A549 (cell line): ENCODE data around the gene POC1B.

ENCODE experiments used
- EP300 ChIP-seq, 2 experiments: fragments of >200 bp; sonication (Bioruptor Twin); formaldehyde crosslinking; IDR thresholded peaks; 2 replicates in 1 of 2; 3 replicates in 1 of 2; pipeline ENCODE4 v1.6.1; 2016 to 2017
- JUN ChIP-seq, 2 experiments: fragments of >200 bp; sonication (Bioruptor Twin); formaldehyde crosslinking; IDR thresholded peaks; 2 replicates in 1 of 2; 3 replicates in 1 of 2; pipeline ENCODE4 v1.6.1; 2016 to 2017
- POLR2AphosphoS2 ChIP-seq: conservative IDR thresholded peaks from 2 replicates; pipeline ENCODE4 v1.6.1; 2012; ENCODE audit warnings: low read length, improper control_type of control experiment, inconsistent platforms
- RAD21 ChIP-seq, 2 experiments: fragments of >200 bp in 1 of 2; sonication (Bioruptor Twin) in 1 of 2; formaldehyde crosslinking in 1 of 2; IDR thresholded peaks in 1 of 2; conservative IDR thresholded peaks in 1 of 2; 2 replicates in 1 of 2; 3 replicates in 1 of 2; pipeline ENCODE4 v1.6.1; 2012 to 2018; ENCODE audit warnings: inconsistent platforms in 1 of 2
- SREBF2 ChIP-seq: fragments of 450-650 bp; IDR thresholded peaks from 2 replicates; pipeline ENCODE4 v1.6.1; 2014; ENCODE audit warnings: mild to moderate bottlenecking, moderate library complexity
- TFCP2L1 ChIP-seq: fragments of 250-450 bp; sonication (Bioruptor Pico); IDR thresholded peaks from 2 replicates; pipeline ENCODE4 v1.5.0; 2021; ENCODE audit warnings: mild to moderate bottlenecking
- TF ChIP-seq, protein P1 (sequence below): fragments of 200-600 bp; sonication (generic); IDR thresholded peaks from 2 replicates; pipeline ENCODE4 v1.6.1; 2016; ENCODE audit warnings: antibody characterized with exemption, mild to moderate bottlenecking, moderate library complexity
- TF ChIP-seq, protein P2 (sequence below): IDR thresholded peaks from 2 replicates; pipeline ENCODE4 v1.6.1; 2012
- TF ChIP-seq, protein P3 (sequence below): fragments of 450-650 bp; IDR thresholded peaks from 2 replicates; pipeline ENCODE4 v1.6.1; 2014; ENCODE audit warnings: antibody characterized with exemption

- TF ChIP-seq, protein P1, sequence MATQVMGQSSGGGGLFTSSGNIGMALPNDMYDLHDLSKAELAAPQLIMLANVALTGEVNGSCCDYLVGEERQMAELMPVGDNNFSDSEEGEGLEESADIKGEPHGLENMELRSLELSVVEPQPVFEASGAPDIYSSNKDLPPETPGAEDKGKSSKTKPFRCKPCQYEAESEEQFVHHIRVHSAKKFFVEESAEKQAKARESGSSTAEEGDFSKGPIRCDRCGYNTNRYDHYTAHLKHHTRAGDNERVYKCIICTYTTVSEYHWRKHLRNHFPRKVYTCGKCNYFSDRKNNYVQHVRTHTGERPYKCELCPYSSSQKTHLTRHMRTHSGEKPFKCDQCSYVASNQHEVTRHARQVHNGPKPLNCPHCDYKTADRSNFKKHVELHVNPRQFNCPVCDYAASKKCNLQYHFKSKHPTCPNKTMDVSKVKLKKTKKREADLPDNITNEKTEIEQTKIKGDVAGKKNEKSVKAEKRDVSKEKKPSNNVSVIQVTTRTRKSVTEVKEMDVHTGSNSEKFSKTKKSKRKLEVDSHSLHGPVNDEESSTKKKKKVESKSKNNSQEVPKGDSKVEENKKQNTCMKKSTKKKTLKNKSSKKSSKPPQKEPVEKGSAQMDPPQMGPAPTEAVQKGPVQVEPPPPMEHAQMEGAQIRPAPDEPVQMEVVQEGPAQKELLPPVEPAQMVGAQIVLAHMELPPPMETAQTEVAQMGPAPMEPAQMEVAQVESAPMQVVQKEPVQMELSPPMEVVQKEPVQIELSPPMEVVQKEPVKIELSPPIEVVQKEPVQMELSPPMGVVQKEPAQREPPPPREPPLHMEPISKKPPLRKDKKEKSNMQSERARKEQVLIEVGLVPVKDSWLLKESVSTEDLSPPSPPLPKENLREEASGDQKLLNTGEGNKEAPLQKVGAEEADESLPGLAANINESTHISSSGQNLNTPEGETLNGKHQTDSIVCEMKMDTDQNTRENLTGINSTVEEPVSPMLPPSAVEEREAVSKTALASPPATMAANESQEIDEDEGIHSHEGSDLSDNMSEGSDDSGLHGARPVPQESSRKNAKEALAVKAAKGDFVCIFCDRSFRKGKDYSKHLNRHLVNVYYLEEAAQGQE, result no peak
- TF ChIP-seq SREBF2, result no peak
- no peak for TF ChIP-seq RAD21 (conservative IDR thresholded peaks at IDR 0.05 in 1 of 2, IDR thresholded peaks at IDR 0.05 in 1 of 2)
- TF ChIP-seq EP300 (IDR thresholded peaks at IDR 0.05), result no peak
- TF ChIP-seq, protein P2, sequence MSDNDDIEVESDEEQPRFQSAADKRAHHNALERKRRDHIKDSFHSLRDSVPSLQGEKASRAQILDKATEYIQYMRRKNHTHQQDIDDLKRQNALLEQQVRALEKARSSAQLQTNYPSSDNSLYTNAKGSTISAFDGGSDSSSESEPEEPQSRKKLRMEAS, result no peak
- no peak for TF ChIP-seq JUN (IDR thresholded peaks at IDR 0.05)
- TF ChIP-seq, protein P3, sequence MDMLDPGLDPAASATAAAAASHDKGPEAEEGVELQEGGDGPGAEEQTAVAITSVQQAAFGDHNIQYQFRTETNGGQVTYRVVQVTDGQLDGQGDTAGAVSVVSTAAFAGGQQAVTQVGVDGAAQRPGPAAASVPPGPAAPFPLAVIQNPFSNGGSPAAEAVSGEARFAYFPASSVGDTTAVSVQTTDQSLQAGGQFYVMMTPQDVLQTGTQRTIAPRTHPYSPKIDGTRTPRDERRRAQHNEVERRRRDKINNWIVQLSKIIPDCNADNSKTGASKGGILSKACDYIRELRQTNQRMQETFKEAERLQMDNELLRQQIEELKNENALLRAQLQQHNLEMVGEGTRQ, result no peak
- TF ChIP-seq POLR2AphosphoS2, result no peak
- no peak for TF ChIP-seq TFCP2L1
Observed at GRCh38 chr12:89517720-89518119, 8.1 kb downstream of the POC1B start.
